ENCODE measurements around the gene MAML1. TPM values are rescaled to one million over a fixed set of nuclear protein-coding genes. Genes with fewer than 3 reads are reported as not detected.

The MAML1 gene
- total and polyA plus RNA-seq, 10 of the 15 experiments (the other 5 are each of a cell fraction or from before 2014, with no cell fraction given) = 0.42 to 23.9 (median 7.3) TPM

GRCh38 chr5:179764056-179764455 lies 31.4 kb downstream of the MAML1 start:
- WGBS (ENCODE audit: insufficient coverage, insufficient replicate concordance, low lambda C conversion rate, missing lambda C conversion rate) = 85% methylated on average over 8 of the region's 8 CpGs
- no TSS peak for BruUV-seq (replicated peaks)
- Histone ChIP-seq H3K9me3 (replicated peaks; ENCODE audit: control insufficient read depth, insufficient read depth, low read length) (no peaks in the 10 kb centered on the region), H3K79me2 (ENCODE audit: control insufficient read depth, insufficient read depth, low read length) (peaks cover 31% of the 10 kb centered on the region), H2AFZ (ENCODE audit: control insufficient read depth, low read depth, low read length) (no peak overlapping the region), H3K36me3 (ENCODE audit: control insufficient read depth in 2 of 2, insufficient read depth in 2 of 2, low read length in 1 of 2) (peaks cover 12 to 19% of the 10 kb centered on the region in 2 experiments), H3K27me3 (replicated peaks in 1 of 2; ENCODE audit: control insufficient read depth in 2 of 2, insufficient read depth in 2 of 2, low read length in 1 of 2) (no peaks in the 10 kb centered on the region), H3K9ac (ENCODE audit: control insufficient read depth, insufficient read depth, low read length) (no peak overlapping the region), H3K4me3 (no peak overlapping the region), H3K27ac (ENCODE audit: control insufficient read depth, insufficient read depth) (no peak overlapping the region), H4K20me1 (ENCODE audit: control insufficient read depth, insufficient read depth) (peaks cover 4% of the 10 kb centered on the region; the same call in 1 of the 2 replicates), H3K4me2 (ENCODE audit: control insufficient read depth, insufficient read depth) (no peak overlapping the region), H3K4me1 (ENCODE audit: control insufficient read depth, insufficient read depth, low read length) (peaks cover 25% of the 10 kb centered on the region)
- no peak for TF ChIP-seq RELA (IDR thresholded peaks at IDR 0.05; ENCODE audit: borderline replicate concordance, partially characterized antibody)
- no peak for TF ChIP-seq HDAC2 (IDR thresholded peaks at IDR 0.05)
- no peak for TF ChIP-seq BCL3 (IDR thresholded peaks at IDR 0.05; ENCODE audit: borderline replicate concordance, insufficient read depth, low read depth, low read length, poor library complexity, severe bottlenecking)
- TF ChIP-seq ELK1 (IDR thresholded peaks at IDR 0.05; ENCODE audit: low read depth, low read length) = no peak
- TF ChIP-seq ATF2 (IDR thresholded peaks at IDR 0.05; ENCODE audit: low read length) = no peak
- TF ChIP-seq CHD2 (IDR thresholded peaks at IDR 0.05; ENCODE audit: borderline replicate concordance, low read depth, low read length) = no peak
- no peak for TF ChIP-seq ZNF622 (IDR thresholded peaks at IDR 0.05)
- TF ChIP-seq NFYA (IDR thresholded peaks at IDR 0.05; ENCODE audit: borderline replicate concordance, low read depth, low read length) = no peak
- TF ChIP-seq EZH2 (IDR thresholded peaks at IDR 0.05; ENCODE audit: borderline replicate concordance, control insufficient read depth, low read depth, low read length) = no peak
- no peak for TF ChIP-seq PAX5 (IDR thresholded peaks at IDR 0.05; ENCODE audit: borderline replicate concordance, low read depth, low read length)
- TF ChIP-seq SUZ12 (IDR thresholded peaks at IDR 0.05; ENCODE audit: unreplicated experiment) = no peak
- no peak for TF ChIP-seq LARP7 (IDR thresholded peaks at IDR 0.05)
- no peak for TF ChIP-seq ZNF207 (IDR thresholded peaks at IDR 0.05; ENCODE audit: borderline replicate concordance)
- no peak for TF ChIP-seq SKIL (IDR thresholded peaks at IDR 0.05; ENCODE audit: low read depth, poor library complexity, severe bottlenecking)
- TF ChIP-seq YY1 (IDR thresholded peaks at IDR 0.05; ENCODE audit: low read depth, low read length) = no peak
- DNase-seq (ENCODE audit: low read depth, low spot score) = no peak
- intact Hi-C loops (cut with micrococcal nuclease; ENCODE audit: unreplicated experiment) = loop anchor here (5.0 to 10.0 kb wide), 2 partner anchors 33 to 211 kb away; no protein-coding TSS in a partner anchor
- ATAC-seq = no peak
- FAIRE-seq = no peak
- ChIA-PET RAD21 (ENCODE audit: unreplicated experiment) (interaction anchor here (1.7 kb wide), 1 partner anchor 31 kb away, joined by 7 read pairs; no protein-coding TSS in a partner anchor), CTCF (interaction anchor here (0.7 to 2.6 kb wide), 3 partner anchors 8 to 60 kb away, joined by 3 to 17 read pairs (median 14); partner anchors contain the start of gene LTC4S), SMC1A (ENCODE audit: uncharacterized antibody, unreplicated experiment) (interaction anchor here (1.7 kb wide), 1 partner anchor 78 kb away, joined by 3 read pairs; no protein-coding TSS in a partner anchor), POLR2A (no interaction called here)
- in situ Hi-C loops (cut with MboI) = no loop called here
